Colonic mucosa (tissue), 4 donors: ENCODE results near the gene HOXB3. TPM values are rescaled to one million over a fixed set of nuclear protein-coding genes. Genes with fewer than 3 reads are reported as not detected.

Experiments used
- DNase-seq: peaks from one replicate; pipeline ENCODE4 v3.0.0-alpha.2; 2020
- H3K27ac ChIP-seq: fragments of 200-600 bp; one replicate; pipeline ENCODE4 v1.8.0; 2021
- H3K27me3 ChIP-seq: fragments of 200-600 bp; one replicate; pipeline ENCODE4 v1.8.0; 2021
- H3K36me3 ChIP-seq: fragments of 200-600 bp; one replicate; pipeline ENCODE4 v1.8.0; 2021
- H3K4me1 ChIP-seq: fragments of 200-600 bp; one replicate; pipeline ENCODE4 v1.8.0; 2021; ENCODE audit warnings: mild to moderate bottlenecking
- H3K4me3 ChIP-seq: fragments of 200-600 bp; one replicate; pipeline ENCODE4 v1.8.0; 2021
- H3K9ac ChIP-seq, 2 donors: one replicate each; pipeline ENCODE4 v1.7.0; 2013; ENCODE audit warnings: control low read depth in 2 of 2, low read depth in 2 of 2, low read length in 2 of 2
- H3K9me3 ChIP-seq: fragments of 200-600 bp; one replicate; pipeline ENCODE4 v1.8.0; 2021
- CTCF ChIP-seq: fragments of 200-600 bp; IDR thresholded peaks from one replicate; pipeline ENCODE4 v1.8.0; 2022; ENCODE audit warnings: antibody characterized with exemption, mild to moderate bottlenecking
- intact Hi-C: fragments of 100-400 bp; cut with DNase I; formaldehyde crosslinking; loops from one replicate; pipeline ENCODE4 v1.14.1; 2022
- total RNA-seq, 2 donors: library from RNA; stranded (reverse); fragmentation: NEBNext Ultra II Directional in 1 of 2; extraction: Animal tissue kit (Norgen Biotek cat#: 25700) in 1 of 2; gene quantifications; one replicate each; pipeline ENCODE4 v1.2.1, GENCODE V29; 2021
- donor health status: healthy.
- donor health status: DM: no; HTN: no; CAD: no.
- donor health status: DM: no; HTN: no; CAD: no.

The HOXB3 gene
- total RNA-seq, 2 donors from 2014 or later: 17.4 to 31.8 TPM

- intact Hi-C loops: no loop called here
- no peak overlapping the region for H3K4me3 ChIP-seq
- no peak for TF ChIP-seq CTCF
- no peak for DNase-seq
- no peaks in the 10 kb centered on the region for H3K36me3 ChIP-seq
- H3K9me3 ChIP-seq: no peaks in the 10 kb centered on the region
- peaks cover 12% of the 10 kb centered on the region for H3K4me1 ChIP-seq
- peak overlapping the region; percentile 36 to 37 for H3K9ac ChIP-seq
- H3K27ac ChIP-seq: peak overlapping the region; percentile 37
- no peaks in the 10 kb centered on the region for H3K27me3 ChIP-seq
Measured at GRCh38 chr17:48559840-48560817, 29.9 kb downstream of the HOXB3 start.

GRCh38 chr17:48559122-48559839 lies 30.8 kb downstream of the HOXB3 start:
- H3K36me3 ChIP-seq: no peaks in the 10 kb centered on the region
- DNase-seq: no peak
- intact Hi-C loops: no loop called here
- H3K9ac ChIP-seq: no peak overlapping the region
- H3K4me1 ChIP-seq: peaks cover 12% of the 10 kb centered on the region
- H3K27me3 ChIP-seq: no peaks in the 10 kb centered on the region
- no peaks in the 10 kb centered on the region for H3K9me3 ChIP-seq
- H3K27ac ChIP-seq: no peak overlapping the region
- TF ChIP-seq CTCF: no peak
- H3K4me3 ChIP-seq: no peak overlapping the region

- TF ChIP-seq CTCF: no peak
- intact Hi-C loops: no loop called here
- Histone ChIP-seq H3K4me1 (peaks cover 12% of the 10 kb centered on the region), H3K36me3 (no peaks in the 10 kb centered on the region), H3K9me3 (no peaks in the 10 kb centered on the region), H3K27me3 (no peaks in the 10 kb centered on the region), H3K27ac (no peak overlapping the region), H3K9ac (no peak overlapping the region), H3K4me3 (no peak overlapping the region)
- DNase-seq: no peak
Measured at GRCh38 chr17:48558831-48559121, 31.3 kb downstream of the HOXB3 start.

- DNase-seq: no peak
- TF ChIP-seq CTCF: no peak
Measured at GRCh38 chr17:48558057-48558830, 31.8 kb downstream of the HOXB3 start.

More at GRCh38 chr17:48558057-48558830, 31.8 kb downstream of the HOXB3 start:
- Histone ChIP-seq H3K4me1 (peaks cover 12% of the 10 kb centered on the region), H3K9ac (no peak overlapping the region), H3K27ac (peak overlapping the region; percentile 70), H3K36me3 (no peaks in the 10 kb centered on the region), H3K9me3 (no peaks in the 10 kb centered on the region), H3K4me3 (no peak overlapping the region), H3K27me3 (no peaks in the 10 kb centered on the region)
- intact Hi-C loops: no loop called here
